Activated naive CD4-positive, alpha-beta T cell treated with anti-CD3 and anti-CD28 coated beads, Interleukin-2, amount 50 U/mL, for 72 hours (primary cell): ENCODE measurements around the gene MBTPS1. TPM values are rescaled to one million over a fixed set of nuclear protein-coding genes. Genes with fewer than 3 reads are reported as not detected.

Source experiments
- ATAC-seq, 2 donors: fragments of 150-1000 bp; cut with Tn5 transposase; 2 replicates each; pipeline ENCODE4 v1.10.0; 2021; ENCODE audit warnings: mild to moderate bottlenecking in 2 of 2, moderate library complexity in 2 of 2
- DNase-seq, 2 donors: peaks; one replicate each; pipeline ENCODE4 v3.0.0; 2021 to 2022; ENCODE audit warnings: low spot score in 2 of 2
- H3K27ac Mint-ChIP-seq, 2 donors: one replicate each; pipeline ENCODE4 v1.8.0; 2022; ENCODE audit warnings: mild to moderate bottlenecking in 2 of 2, mixed read lengths in 2 of 2
- H3K36me3 Mint-ChIP-seq, 2 donors: one replicate each; pipeline ENCODE4 v1.8.0; 2022; ENCODE audit warnings: mixed read lengths in 2 of 2
- H3K9me3 Mint-ChIP-seq, 2 donors: one replicate each; pipeline ENCODE4 v1.8.0; 2022; ENCODE audit warnings: mixed read lengths in 2 of 2
- total RNA-seq, 2 donors: library from RNA; stranded (reverse); gene quantifications; one replicate each; pipeline ENCODE4 v1.2.3, GENCODE V29; 2022

Gene MBTPS1
- total RNA-seq, 2 donors from 2014 or later: 39.9 to 41.1 TPM

DNA sequence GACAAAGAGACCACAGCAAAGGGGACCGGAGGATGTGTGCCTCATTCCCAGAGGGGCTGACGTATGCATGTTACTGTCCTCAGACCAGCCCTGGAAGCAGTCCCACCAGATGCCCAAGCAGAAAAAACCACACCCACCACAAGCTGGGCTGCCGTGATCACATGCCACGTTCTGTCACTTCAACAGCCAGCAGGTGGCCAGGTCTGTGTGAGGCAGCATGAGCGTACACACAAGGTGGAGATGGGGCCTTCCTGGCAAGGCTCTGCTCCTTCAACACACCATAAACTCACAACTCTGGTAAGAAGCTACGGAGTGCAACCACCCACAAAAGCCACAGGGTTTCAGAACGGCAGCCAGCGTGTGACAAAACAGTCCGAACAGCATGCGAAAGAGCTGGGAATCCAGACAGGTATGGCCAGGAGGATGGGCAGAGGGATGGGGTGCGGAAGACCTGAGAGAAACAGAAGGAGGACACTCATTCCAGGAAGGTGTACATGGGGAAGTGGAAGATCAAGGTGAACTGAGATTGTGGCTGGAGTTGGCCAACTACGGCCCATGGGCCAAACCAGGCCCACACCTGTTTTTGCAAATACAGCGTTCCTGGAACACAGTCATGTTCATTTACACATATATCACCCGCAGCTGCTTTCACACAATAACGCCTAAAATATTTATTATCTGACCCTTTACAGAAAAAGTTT is 27.9 kb downstream of the MBTPS1 start:
- Mint-ChIP-seq H3K36me3 (peaks cover 21 to 24% of the 10 kb centered on the region in 2 donors), H3K9me3 (no peaks in the 10 kb centered on the region), H3K27ac (peak overlapping the region in 1 of 2 donors; percentile 58)
- peak; percentile 58 to 65 for DNase-seq
- peak; percentile 87 to 91 for ATAC-seq

DNA sequence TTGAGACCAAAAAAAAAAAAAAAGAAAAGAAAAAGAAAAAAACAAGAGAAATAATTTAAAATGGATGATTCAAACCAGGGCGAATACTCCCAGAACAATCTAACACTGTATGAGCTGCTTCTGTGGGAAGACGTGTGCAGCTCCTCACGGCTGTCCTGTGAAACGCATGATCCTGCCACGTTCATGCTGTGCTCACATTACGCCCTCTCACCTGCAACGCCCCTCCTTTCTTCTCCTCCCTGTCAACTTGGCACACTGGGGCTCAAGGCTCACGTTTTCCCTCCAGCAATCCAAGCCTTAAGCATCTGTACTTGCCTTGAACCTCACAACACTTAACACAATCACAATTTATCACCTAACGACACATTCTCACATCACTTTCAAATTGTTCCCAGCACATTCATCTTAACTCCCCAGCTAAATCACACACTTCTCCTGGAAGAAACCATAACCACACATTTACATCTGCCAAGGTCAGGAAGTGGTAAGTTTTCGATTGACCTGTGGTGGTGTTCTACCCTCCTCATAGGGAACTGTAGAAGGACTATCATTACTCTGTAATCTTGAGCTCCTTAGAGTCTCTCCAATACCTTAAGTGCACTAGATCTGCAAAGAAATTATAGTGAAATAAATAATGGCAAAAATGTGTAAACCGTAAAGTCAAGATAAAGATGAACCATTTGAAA is 29.1 kb downstream of the MBTPS1 start:
- no peak overlapping the region for H3K27ac Mint-ChIP-seq
- no peaks in the 10 kb centered on the region for H3K9me3 Mint-ChIP-seq
- DNase-seq: no peak
- H3K36me3 Mint-ChIP-seq: peaks cover 19 to 21% of the 10 kb centered on the region in 2 donors
- peak in 1 of 2 donors; percentile 57 for ATAC-seq

DNA sequence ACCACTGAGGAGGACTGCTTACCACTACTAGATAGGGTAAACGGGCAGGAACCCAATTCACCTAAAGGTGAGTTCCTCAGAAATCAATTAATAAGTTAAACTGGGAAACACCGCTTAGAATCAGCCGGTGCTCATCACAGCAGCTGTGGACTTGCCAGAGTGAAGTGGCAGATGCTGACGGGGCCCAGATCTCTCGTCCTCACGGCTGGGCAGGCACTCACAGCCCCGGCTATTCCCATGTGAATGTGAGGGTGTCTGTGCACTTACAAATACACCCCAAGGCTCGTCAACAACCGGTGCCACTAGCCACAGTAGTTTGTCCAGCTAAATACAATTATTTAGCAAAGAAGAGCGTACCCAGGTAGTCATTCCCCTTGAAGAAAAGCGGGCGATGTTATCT is 29.7 kb downstream of the MBTPS1 start:
- peaks cover 20 to 21% of the 10 kb centered on the region in 2 donors for H3K36me3 Mint-ChIP-seq

DNA sequence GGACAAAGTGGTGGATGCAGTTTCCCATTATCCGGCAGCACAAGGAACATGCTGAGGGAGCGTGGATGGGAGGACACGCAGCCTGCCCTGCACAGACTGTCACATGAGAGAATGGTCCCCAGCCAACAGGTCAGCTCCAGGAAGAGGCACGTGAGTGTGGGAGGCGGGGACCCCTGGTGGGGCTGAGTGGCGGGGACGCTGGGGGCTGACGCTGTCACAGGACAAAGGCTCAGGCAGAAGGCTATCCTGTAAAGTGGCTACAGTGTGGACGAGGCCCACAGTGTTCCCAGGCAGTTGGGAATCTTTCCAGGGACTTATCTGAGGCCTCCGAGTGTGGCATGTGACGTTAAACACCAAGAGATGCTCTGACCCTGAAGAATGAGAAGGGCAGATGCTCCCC is 30.4 kb downstream of the MBTPS1 start:
- DNase-seq (no peak), ATAC-seq (no peak)
- H3K27ac Mint-ChIP-seq: no peak overlapping the region
- no peaks in the 10 kb centered on the region for H3K9me3 Mint-ChIP-seq
- H3K36me3 Mint-ChIP-seq: peaks cover 21 to 25% of the 10 kb centered on the region in 2 donors

More for the DNA sequence above, 29.7 kb downstream of the MBTPS1 start:
- ATAC-seq: no peak
- no peak overlapping the region for H3K27ac Mint-ChIP-seq
- no peak for DNase-seq
- no peaks in the 10 kb centered on the region for H3K9me3 Mint-ChIP-seq

DNA sequence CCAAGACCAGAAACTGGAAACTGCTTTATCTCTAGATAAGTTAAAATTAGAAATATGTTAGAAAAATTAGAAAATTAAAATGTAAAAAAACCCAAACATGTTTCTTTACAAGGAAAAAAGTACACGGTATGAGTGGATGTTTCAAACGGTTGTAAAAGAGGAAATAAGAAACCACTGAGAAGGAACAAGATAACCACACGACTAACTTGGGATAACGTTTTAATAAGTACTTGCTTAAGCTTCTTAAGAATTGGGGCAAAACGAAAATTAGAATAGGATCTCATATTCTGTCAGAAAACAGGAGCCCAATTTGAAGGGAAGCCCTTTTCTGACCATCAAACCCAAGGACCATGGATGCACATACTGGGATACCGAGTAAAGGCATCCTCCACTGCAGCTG is 31.0 kb downstream of the MBTPS1 start:
- H3K9me3 Mint-ChIP-seq: no peaks in the 10 kb centered on the region
- DNase-seq (no peak), ATAC-seq (no peak)
- peaks cover 21 to 25% of the 10 kb centered on the region in 2 donors for H3K36me3 Mint-ChIP-seq
- no peak overlapping the region for H3K27ac Mint-ChIP-seq

DNA sequence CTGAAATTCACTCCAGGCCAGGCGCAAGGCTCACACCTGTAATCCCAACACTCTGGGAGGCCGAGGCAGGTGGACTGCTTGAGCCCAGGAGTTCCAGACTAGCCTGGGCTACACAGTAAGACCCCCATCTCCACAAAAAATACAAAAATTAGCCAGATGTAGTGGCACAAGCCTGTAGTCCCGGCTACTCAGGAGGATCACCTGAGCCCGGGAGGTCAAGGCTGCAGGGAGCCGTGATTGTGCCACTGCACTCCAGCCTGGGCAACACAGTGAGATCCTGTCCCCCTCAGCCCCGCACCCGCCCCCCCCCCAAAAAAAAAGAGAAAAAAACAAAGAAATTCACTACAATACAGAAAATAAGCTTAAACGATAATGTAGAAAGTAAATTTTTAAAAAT is 31.5 kb downstream of the MBTPS1 start:
- ATAC-seq: no peak
- H3K36me3 Mint-ChIP-seq: peaks cover 21 to 25% of the 10 kb centered on the region in 2 donors
- no peaks in the 10 kb centered on the region for H3K9me3 Mint-ChIP-seq
- H3K27ac Mint-ChIP-seq: no peak overlapping the region
- no peak for DNase-seq

DNA sequence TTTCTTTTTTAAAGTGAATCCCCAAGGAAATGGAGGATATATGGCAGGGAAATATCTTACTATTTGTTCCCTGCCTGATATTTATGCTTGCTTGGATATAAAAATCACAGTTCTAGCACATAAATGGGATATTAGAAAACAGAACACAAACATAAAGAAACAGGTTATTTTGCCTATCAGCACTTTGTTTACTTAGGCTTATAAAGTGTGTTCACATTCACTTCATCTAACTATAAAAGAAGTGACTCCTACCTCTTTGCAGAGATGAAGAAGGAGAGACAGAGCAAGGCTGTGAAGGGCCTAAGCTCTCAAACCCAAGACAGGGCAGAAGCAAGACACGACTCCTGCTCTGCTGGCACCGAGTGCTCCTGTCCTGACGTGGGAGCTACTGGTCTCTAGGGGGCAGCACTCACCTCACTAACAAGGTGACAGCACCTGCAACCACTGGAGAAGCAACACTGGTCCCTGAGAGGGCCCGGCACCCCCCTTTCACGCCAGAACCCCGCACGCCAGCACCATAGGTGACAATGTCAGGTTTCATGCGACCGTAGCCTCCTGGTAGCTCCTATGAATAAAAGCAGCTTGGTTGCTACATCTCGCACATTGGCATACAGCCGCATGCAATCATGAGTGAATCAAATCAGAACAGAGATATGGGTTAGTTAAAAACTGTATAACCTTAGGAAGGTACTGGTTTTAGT is 32.0 kb downstream of the MBTPS1 start:
- H3K36me3 Mint-ChIP-seq: peaks cover 21 to 25% of the 10 kb centered on the region in 2 donors
- H3K9me3 Mint-ChIP-seq: no peaks in the 10 kb centered on the region
- peak in 1 of 2 donors; percentile 69 for DNase-seq
- H3K27ac Mint-ChIP-seq: no peak overlapping the region
- peak; percentile 66 to 76 for ATAC-seq

DNA sequence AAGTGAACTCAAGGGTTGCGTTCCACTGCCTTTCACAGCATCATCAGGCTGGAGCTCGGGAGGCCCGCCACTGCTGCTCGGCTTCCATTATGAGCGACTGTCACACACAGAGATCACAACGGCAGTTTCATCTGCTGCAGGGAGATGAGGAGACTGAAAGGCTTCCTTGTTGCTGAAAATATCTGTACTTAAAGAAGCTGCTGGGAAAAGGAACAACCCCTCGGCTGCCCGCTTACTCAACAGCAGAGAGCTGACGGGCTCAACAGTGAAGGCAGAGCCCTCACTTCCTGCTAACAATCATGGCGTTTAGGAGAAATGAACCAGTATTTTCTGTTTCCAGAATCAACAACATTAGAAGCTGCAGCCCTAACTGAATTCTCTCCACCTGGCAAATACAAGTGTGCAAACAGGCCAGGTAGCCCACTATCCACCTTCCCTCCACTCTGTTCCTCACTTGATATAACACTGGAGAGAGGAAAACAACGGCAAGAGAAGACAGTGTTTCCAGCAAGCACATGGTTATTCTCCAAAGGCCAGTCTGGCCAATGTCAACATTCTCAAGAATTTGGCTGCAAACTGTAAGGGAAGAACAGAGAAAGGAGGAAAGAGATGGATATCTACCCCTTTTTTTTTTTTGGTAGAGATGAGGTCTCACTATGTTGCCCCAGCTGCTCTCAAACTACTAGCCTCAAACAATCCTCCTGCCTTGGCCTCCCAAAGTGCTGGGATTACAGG is 33.7 kb downstream of the MBTPS1 start:
- Mint-ChIP-seq H3K36me3 (peaks cover 17 to 18% of the 10 kb centered on the region in 2 donors), H3K27ac (no peak overlapping the region), H3K9me3 (no peaks in the 10 kb centered on the region)
- no peak for ATAC-seq
- DNase-seq: no peak

DNA sequence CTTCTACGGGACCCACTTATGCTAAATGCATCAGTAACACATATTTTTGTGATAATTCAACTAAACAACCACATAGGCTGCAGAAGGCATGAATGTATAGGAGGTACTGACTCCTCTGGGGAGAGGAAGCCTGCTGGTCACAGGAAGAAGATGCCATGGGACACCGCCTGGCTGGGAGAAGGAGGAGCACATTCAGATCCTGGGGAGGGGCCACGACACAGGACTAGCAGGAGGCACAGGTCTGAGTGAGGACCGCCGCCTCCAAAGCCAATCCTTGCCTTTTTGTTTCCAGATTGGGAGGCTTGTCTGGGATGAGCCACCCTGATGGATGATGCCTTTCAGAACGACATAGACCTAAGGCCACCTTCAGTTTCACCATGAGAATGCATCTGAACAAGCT is 34.6 kb downstream of the MBTPS1 start:
- DNase-seq: no peak
- H3K36me3 Mint-ChIP-seq: peaks cover 11 to 13% of the 10 kb centered on the region in 2 donors
- no peak for ATAC-seq
- H3K9me3 Mint-ChIP-seq: no peaks in the 10 kb centered on the region
- peak overlapping the region in 1 of 2 donors; percentile 53 for H3K27ac Mint-ChIP-seq

DNA sequence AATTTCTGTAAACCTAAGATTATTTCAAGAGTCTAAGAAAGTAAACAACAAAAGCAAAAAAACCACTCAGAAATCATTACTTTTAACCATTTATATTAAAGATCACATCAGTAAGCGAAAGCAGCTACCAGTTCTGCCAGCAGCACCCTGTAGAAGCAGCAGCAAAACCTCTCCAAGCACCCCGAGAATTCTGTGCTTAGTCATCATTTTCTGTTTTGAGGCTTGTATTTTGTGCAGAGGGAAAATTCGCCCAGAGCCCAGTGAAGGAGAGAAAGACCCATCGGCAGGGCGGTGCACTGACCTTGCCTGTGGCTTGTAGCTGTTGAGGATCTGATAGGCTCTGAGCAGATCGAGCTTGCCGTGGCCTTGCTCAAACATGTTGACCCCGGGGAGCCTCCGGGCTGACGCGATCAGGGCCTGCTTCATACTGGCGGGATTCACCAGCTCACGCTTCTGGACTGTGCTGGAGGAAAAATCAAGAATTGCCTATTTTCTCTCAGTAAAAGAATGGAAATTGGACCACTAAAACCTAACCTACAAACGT is 35.2 kb downstream of the MBTPS1 start:
- H3K36me3 Mint-ChIP-seq: peaks cover 6 to 13% of the 10 kb centered on the region in 2 donors
- no peaks in the 10 kb centered on the region for H3K9me3 Mint-ChIP-seq
- peak overlapping the region in 1 of 2 donors; percentile 53 for H3K27ac Mint-ChIP-seq
- ATAC-seq (no peak), DNase-seq (no peak)

DNA sequence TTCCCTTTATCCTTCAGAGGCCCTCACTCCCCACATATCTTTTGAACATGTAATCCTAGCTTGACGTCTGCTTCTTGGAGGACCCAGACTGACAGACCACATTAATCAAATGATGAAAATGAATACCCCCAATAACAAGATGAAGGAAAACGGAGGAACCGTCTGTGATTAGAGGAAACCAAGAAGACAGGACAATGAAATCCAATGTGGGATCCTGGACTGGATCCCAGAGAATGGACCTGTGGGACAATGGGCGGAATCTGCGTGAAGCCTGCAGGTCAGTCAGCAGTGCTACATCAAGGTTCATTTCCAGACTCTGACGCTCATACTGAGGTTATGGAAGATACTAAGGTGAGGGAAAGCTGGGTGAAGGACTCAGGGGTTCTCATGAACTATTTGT is 35.9 kb downstream of the MBTPS1 start:
- Mint-ChIP-seq H3K9me3 (no peaks in the 10 kb centered on the region), H3K36me3 (peaks cover under 1 to 7% of the 10 kb centered on the region in 2 donors), H3K27ac (peak overlapping the region in 1 of 2 donors; percentile 53)
- no peak for ATAC-seq
- DNase-seq: no peak

DNA sequence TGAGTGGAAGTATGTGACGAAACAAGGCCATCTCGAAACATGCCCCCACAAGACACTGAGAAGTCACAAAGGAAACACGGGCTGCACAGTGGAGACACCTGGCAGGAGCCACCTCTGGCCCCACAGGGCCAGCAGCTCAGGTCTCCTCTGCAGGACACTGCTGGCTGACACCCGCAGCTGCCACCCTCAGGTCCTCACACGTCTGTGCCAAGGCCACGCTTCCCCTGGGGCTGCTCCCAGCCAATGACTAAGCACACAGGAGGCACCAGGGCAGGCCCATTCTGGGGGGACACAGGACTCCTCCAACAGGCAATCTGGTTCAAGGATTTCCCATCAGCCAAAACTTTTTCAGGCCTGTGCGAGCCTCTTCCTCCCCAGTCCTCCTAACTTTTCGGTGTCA is 36.4 kb downstream of the MBTPS1 start:
- peak overlapping the region; percentile 48 to 53 for H3K27ac Mint-ChIP-seq
- no peak for DNase-seq
- H3K9me3 Mint-ChIP-seq: no peaks in the 10 kb centered on the region
- peaks cover 0 to 6% of the 10 kb centered on the region in 2 donors for H3K36me3 Mint-ChIP-seq
- ATAC-seq: no peak

DNA sequence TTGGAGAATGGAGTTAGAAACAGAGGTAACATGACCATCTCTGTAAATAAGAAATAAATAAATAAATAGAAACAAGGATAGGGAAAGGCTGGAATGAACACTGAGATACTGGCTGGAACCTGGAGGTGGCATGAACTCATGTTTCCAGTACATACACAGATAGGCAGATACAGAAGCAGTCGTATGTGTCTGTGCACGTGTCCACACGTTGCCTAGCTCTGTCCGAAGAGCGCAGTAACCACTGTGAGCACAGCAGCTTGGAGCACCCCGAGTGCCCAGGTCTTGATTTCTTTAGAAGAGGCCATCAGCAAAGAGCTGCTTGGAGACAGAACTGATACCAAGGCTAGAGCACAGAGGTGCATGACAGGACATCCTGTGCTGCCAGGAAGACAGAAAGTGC is 37.1 kb downstream of the MBTPS1 start:
- peak overlapping the region in 1 of 2 donors; percentile 48 for H3K27ac Mint-ChIP-seq
- H3K36me3 Mint-ChIP-seq: peaks cover 0 to 6% of the 10 kb centered on the region in 2 donors
- DNase-seq: no peak
- no peaks in the 10 kb centered on the region for H3K9me3 Mint-ChIP-seq
- ATAC-seq: no peak

DNA sequence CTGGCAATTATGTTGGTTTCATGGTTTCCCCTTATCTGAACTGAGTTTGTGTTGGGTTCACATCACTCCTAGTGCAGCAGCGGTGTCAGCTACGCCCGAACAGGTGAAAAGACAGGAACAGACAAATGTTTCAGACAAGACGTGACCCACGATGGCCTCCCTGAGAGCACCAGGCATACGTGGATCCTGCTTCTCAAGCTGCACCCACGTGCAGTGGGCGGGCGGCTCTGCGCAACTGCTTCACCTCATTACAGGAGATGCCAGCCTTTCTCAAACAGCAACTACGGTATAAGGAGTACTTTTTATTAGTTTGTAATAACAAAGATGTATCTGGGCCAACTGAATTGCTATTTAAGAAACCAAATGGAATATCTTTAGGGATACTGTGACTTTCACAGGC is 41.4 kb downstream of the MBTPS1 start:
- H3K27ac Mint-ChIP-seq: no peak overlapping the region
- DNase-seq (no peak), ATAC-seq (no peak)
- H3K9me3 Mint-ChIP-seq: no peaks in the 10 kb centered on the region
- H3K36me3 Mint-ChIP-seq: no peaks in the 10 kb centered on the region

DNA sequence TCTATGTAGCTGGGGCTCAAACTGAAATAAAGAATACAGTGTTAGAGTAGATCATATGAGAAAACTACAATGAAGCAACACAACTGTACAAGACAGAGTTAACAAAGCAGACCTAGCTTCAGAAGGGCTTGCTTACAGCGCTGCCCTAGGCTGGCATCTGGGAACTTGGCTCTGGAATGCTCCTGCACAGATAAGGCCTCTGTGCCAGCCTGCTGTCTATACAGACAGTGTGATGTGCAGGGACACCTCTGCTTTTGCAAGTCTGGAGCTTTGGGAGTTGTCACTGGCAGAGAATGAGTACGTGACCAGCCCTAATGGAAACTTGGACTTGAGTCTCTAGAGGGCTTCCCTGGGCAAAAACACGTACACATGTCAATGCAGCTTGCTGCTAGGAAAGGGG is 42.0 kb downstream of the MBTPS1 start:
- H3K36me3 Mint-ChIP-seq: no peaks in the 10 kb centered on the region
- ATAC-seq: no peak

DNA sequence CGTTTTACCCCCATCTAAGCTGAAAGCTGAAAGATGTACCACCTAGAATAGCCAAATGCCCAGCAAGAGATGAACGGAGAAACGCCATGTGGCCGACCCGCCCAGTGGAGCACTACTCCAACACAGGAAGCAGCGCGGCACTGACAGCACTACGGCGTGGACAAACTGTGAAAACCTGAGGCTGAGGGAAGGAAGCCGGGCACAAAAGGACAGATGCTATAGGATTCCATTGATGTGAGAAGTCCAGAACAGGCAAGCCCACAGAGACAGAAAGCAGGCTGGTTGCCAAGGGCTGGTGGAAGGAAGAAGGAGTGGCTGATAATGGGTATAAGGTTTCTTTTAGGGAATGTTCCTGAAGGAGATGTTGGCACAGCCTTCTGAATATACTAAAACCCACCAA is 44.7 kb downstream of the MBTPS1 start:
- Mint-ChIP-seq H3K9me3 (no peaks in the 10 kb centered on the region), H3K36me3 (no peaks in the 10 kb centered on the region), H3K27ac (peak overlapping the region in 1 of 2 donors; percentile 52)
- ATAC-seq (no peak), DNase-seq (no peak)

More for the DNA sequence above, 42.0 kb downstream of the MBTPS1 start:
- DNase-seq: no peak
- H3K9me3 Mint-ChIP-seq: no peaks in the 10 kb centered on the region
- no peak overlapping the region for H3K27ac Mint-ChIP-seq
